SK-N-SH (cell line): ENCODE results near the gene WFDC9. TPM values are rescaled to one million over a fixed set of nuclear protein-coding genes. Genes with fewer than 3 reads are reported as not detected.
"Not testable (repeated sequence)": the region's sequence is repeated elsewhere in the genome, so short reads cannot be mapped to it uniquely, and the experiment has no call there.

Experiments used
- CTCF ChIA-PET: fragments of 300-600, 350-600 bp; formaldehyde crosslinking; extraction: SDS; loops from one replicate; lab custom pipeline; 2021; lab: Yijun Ruan, JAX
- POLR2A ChIA-PET: fragments of 350-600 bp; sonication (Branson Sonifier 250); formaldehyde crosslinking; extraction: SDS; loops from one replicate; lab custom pipeline; 2020; ENCODE audit warnings: antibody characterized with exemption, inconsistent platforms; lab: Yijun Ruan, JAX
- DNase-seq: peaks from one replicate; pipeline ENCODE4 v3.0.0; 2012
- H2AFZ ChIP-seq: fragments of 200-600 bp; sonication (generic); 2 replicates; pipeline ENCODE4 v1.8.1; 2016; ENCODE audit warnings: antibody characterized with exemption, mild to moderate bottlenecking, low read depth
- H3F3A ChIP-seq: fragments of 200-600 bp; sonication (generic); replicated peaks from 2 replicates; pipeline ENCODE3; 2016; ENCODE audit warnings: antibody characterized with exemption, mild to moderate bottlenecking; ENCODE audit not compliant: insufficient read depth
- H3K27ac ChIP-seq, 2 experiments: fragments of 200-500 bp in 1 of 2; fragments of 200-600 bp in 1 of 2; sonication (Bioruptor generic) in 1 of 2; sonication (generic), shearing (Covaris generic) in 1 of 2; 2 replicates each; pipeline versions ENCODE4 v1.5.1 to v1.6.1; 2014 to 2016; ENCODE audit warnings: low read depth in 2 of 2, inconsistent platforms in 1 of 2, low read length in 1 of 2, mild to moderate bottlenecking in 1 of 2, mixed read lengths in 1 of 2
- H3K27me3 ChIP-seq: fragments of 200-600 bp; sonication (generic), shearing (Covaris generic); 2 replicates; pipeline ENCODE4 v1.6.1; 2016; ENCODE audit warnings: mixed run types; ENCODE audit not compliant: insufficient read depth
- H3K36me3 ChIP-seq, 2 experiments: fragments of 200-500 bp in 1 of 2; fragments of 200-600 bp in 1 of 2; sonication (Bioruptor generic) in 1 of 2; sonication (generic) in 1 of 2; replicated peaks in 1 of 2; 2 replicates each; pipeline versions ENCODE3 to v1.5.1; 2014 to 2016; ENCODE audit warnings: low read length in 1 of 2, mild to moderate bottlenecking in 1 of 2; ENCODE audit not compliant: insufficient read depth in 2 of 2, control insufficient read depth in 1 of 2
- H3K4me1 ChIP-seq, 2 experiments: fragments of 200-500 bp in 1 of 2; fragments of 200-600 bp in 1 of 2; sonication (Bioruptor generic) in 1 of 2; sonication (generic), shearing (Covaris generic) in 1 of 2; 2 replicates each; pipeline versions ENCODE4 v1.5.1 to v1.6.1; 2014 to 2016; ENCODE audit warnings: low read depth in 1 of 2, low read length in 1 of 2, mixed run types in 1 of 2; ENCODE audit not compliant: insufficient read depth in 2 of 2, control insufficient read depth in 1 of 2
- H3K4me2 ChIP-seq: fragments of 200-600 bp; sonication (generic), shearing (Covaris generic); 2 replicates; pipeline ENCODE4 v1.6.1; 2017; ENCODE audit warnings: mixed run types
- H3K4me3 ChIP-seq, 2 experiments: fragments of 200-500 bp in 1 of 2; fragments of 200-600 bp in 1 of 2; sonication (Bioruptor generic) in 1 of 2; sonication (generic), shearing (Covaris generic) in 1 of 2; 2 replicates each; pipeline versions ENCODE4 v1.5.1 to v1.8.1; 2014 to 2016; ENCODE audit warnings: low read depth in 2 of 2, inconsistent platforms in 1 of 2, low read length in 1 of 2, mild to moderate bottlenecking in 1 of 2, mixed read lengths in 1 of 2, moderate library complexity in 1 of 2
- H3K79me2 ChIP-seq: fragments of 200-600 bp; sonication (generic); 2 replicates; pipeline ENCODE4 v1.8.1; 2017; ENCODE audit warnings: mild to moderate bottlenecking; ENCODE audit not compliant: insufficient read depth
- H3K9ac ChIP-seq: fragments of 200-600 bp; sonication (generic); 2 replicates; pipeline ENCODE4 v1.6.1; 2017; ENCODE audit warnings: mixed run types
- H3K9me2 ChIP-seq: fragments of 200-600 bp; sonication (generic); 2 replicates; pipeline ENCODE4 v1.6.1; 2017; ENCODE audit warnings: mixed run types
- H3K9me3 ChIP-seq: fragments of 200-600 bp; sonication (generic); 2 replicates; pipeline ENCODE4 v1.6.1; 2017; ENCODE audit warnings: mixed run types, mild to moderate bottlenecking, moderate library complexity
- H4K20me1 ChIP-seq: fragments of 200-600 bp; sonication (generic); 2 replicates; pipeline ENCODE4 v1.6.1; 2017; ENCODE audit warnings: mild to moderate bottlenecking, mixed run types; ENCODE audit not compliant: insufficient read depth
- EP300 ChIP-seq, 2 experiments: IDR thresholded peaks; 2 replicates each; pipeline versions ENCODE4 v1.4.0 to v1.6.1; 2012; ENCODE audit warnings: borderline replicate concordance in 1 of 2, low read depth in 1 of 2, low read length in 1 of 2
- EZH2phosphoT487 ChIP-seq: fragments of 200-600 bp; sonication (generic); IDR thresholded peaks from 2 replicates; pipeline ENCODE4 v1.6.1; 2017; ENCODE audit warnings: low read depth, mixed run types, mild to moderate bottlenecking, antibody characterized with exemption, moderate library complexity, borderline replicate concordance
- FOXJ3 ChIP-seq: sonication (generic); formaldehyde crosslinking; IDR thresholded peaks from 2 replicates; pipeline ENCODE4 v1.5.1; 2020; ENCODE audit warnings: mild to moderate bottlenecking, missing genetic modification reagents
- FOXM1 ChIP-seq: IDR thresholded peaks from 2 replicates; pipeline ENCODE4 v1.4.0; 2012; ENCODE audit warnings: low read depth, mild to moderate bottlenecking
- GATA2 ChIP-seq: sonication (generic); formaldehyde crosslinking; IDR thresholded peaks from 2 replicates; pipeline ENCODE4 v1.5.0; 2020; ENCODE audit warnings: mild to moderate bottlenecking, missing genetic modification reagents
- MAX ChIP-seq: IDR thresholded peaks from 2 replicates; pipeline ENCODE4 v1.4.0; 2012; ENCODE audit warnings: low read depth
- NFIC ChIP-seq: IDR thresholded peaks from 2 replicates; pipeline ENCODE4 v1.4.0; 2012; ENCODE audit warnings: borderline replicate concordance
- RFX5 ChIP-seq: IDR thresholded peaks from 2 replicates; pipeline ENCODE4 v1.6.1; 2012; ENCODE audit warnings: mild to moderate bottlenecking, improper control_type of control experiment, low read length
- TCF12 ChIP-seq: IDR thresholded peaks from 2 replicates; pipeline ENCODE4 v1.4.0; 2012
- WGBS: methylation state at CpG from one replicate; pipeline ENCODE4 v1.1.6; 2017; ENCODE audit warnings: low lambda C conversion rate; 5-methylcytosine and 5-hydroxymethylcytosine counted together
- polyA plus RNA-seq, 3 experiments: library from polyadenylated mRNA; depleted of rRNA; stranded (reverse); fragments of >200 nt; gene quantifications; 2 replicates each; pipeline ENCODE4 v1.2.3, GENCODE V29; 2012
- TF ChIP-seq, protein P1 (sequence below): IDR thresholded peaks from 2 replicates; pipeline ENCODE4 v1.6.1; 2012; ENCODE audit warnings: mild to moderate bottlenecking, low read depth, low read length, moderate library complexity
- TF ChIP-seq, protein P2 (sequence below): fragments of 200-600 bp; sonication (generic); IDR thresholded peaks from 2 replicates; pipeline ENCODE4 v1.6.1; 2017; ENCODE audit warnings: antibody characterized with exemption, mild to moderate bottlenecking, moderate library complexity
- TF ChIP-seq, protein P3 (sequence below): IDR thresholded peaks from 2 replicates; pipeline ENCODE4; 2012

WFDC9 gene
- polyA plus RNA-seq, 1 of the 3 experiments (the other 2 are of a cell fraction) = not detected

GRCh38 chr20:45651726-45652125 is 20.6 kb upstream of the WFDC9 start:
- H3K4me2 ChIP-seq, H4K20me1 ChIP-seq, H3K36me3 ChIP-seq, H3K9ac ChIP-seq, H3K9me2 ChIP-seq, H3K4me3 ChIP-seq, H3K4me1 ChIP-seq, POLR2A ChIA-PET, H3K9me3 ChIP-seq, CTCF ChIA-PET, H3F3A ChIP-seq, H3K27ac ChIP-seq, H3K79me2 ChIP-seq, H3K27me3 ChIP-seq, DNase-seq, H2AFZ ChIP-seq: not testable (repeated sequence)
- WGBS = 4% methylated on average over 6 of the region's 7 CpGs

GRCh38 chr20:45649312-45649863 is 18.3 kb upstream of the WFDC9 start:
- no peaks in the 10 kb centered on the region for H4K20me1 ChIP-seq
- H3K9me2 ChIP-seq = no peaks in the 10 kb centered on the region
- no peak overlapping the region for H3K27ac ChIP-seq
- H3K27me3 ChIP-seq = no peaks in the 10 kb centered on the region
- H3K79me2 ChIP-seq = no peaks in the 10 kb centered on the region
- H3F3A ChIP-seq = no peaks in the 10 kb centered on the region
- DNase-seq = no peak
- WGBS = 36% methylated on average over 6 of the region's 6 CpGs
- TF ChIP-seq NFIC = no peak
- no peak for TF ChIP-seq GATA2 (CRISPR knock-in tag)
- no peak for TF ChIP-seq MAX
- TF ChIP-seq, protein P1, sequence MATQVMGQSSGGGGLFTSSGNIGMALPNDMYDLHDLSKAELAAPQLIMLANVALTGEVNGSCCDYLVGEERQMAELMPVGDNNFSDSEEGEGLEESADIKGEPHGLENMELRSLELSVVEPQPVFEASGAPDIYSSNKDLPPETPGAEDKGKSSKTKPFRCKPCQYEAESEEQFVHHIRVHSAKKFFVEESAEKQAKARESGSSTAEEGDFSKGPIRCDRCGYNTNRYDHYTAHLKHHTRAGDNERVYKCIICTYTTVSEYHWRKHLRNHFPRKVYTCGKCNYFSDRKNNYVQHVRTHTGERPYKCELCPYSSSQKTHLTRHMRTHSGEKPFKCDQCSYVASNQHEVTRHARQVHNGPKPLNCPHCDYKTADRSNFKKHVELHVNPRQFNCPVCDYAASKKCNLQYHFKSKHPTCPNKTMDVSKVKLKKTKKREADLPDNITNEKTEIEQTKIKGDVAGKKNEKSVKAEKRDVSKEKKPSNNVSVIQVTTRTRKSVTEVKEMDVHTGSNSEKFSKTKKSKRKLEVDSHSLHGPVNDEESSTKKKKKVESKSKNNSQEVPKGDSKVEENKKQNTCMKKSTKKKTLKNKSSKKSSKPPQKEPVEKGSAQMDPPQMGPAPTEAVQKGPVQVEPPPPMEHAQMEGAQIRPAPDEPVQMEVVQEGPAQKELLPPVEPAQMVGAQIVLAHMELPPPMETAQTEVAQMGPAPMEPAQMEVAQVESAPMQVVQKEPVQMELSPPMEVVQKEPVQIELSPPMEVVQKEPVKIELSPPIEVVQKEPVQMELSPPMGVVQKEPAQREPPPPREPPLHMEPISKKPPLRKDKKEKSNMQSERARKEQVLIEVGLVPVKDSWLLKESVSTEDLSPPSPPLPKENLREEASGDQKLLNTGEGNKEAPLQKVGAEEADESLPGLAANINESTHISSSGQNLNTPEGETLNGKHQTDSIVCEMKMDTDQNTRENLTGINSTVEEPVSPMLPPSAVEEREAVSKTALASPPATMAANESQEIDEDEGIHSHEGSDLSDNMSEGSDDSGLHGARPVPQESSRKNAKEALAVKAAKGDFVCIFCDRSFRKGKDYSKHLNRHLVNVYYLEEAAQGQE = no peak
- TF ChIP-seq, protein P2, sequence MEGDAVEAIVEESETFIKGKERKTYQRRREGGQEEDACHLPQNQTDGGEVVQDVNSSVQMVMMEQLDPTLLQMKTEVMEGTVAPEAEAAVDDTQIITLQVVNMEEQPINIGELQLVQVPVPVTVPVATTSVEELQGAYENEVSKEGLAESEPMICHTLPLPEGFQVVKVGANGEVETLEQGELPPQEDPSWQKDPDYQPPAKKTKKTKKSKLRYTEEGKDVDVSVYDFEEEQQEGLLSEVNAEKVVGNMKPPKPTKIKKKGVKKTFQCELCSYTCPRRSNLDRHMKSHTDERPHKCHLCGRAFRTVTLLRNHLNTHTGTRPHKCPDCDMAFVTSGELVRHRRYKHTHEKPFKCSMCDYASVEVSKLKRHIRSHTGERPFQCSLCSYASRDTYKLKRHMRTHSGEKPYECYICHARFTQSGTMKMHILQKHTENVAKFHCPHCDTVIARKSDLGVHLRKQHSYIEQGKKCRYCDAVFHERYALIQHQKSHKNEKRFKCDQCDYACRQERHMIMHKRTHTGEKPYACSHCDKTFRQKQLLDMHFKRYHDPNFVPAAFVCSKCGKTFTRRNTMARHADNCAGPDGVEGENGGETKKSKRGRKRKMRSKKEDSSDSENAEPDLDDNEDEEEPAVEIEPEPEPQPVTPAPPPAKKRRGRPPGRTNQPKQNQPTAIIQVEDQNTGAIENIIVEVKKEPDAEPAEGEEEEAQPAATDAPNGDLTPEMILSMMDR = no peak
- no peak for TF ChIP-seq RFX5
- no peak for TF ChIP-seq TCF12
- TF ChIP-seq EP300 (IDR thresholded peaks at IDR 0.05; ENCODE audit: borderline replicate concordance in 1 of 2, low read depth in 1 of 2, low read length in 1 of 2) = no peak
- TF ChIP-seq FOXJ3 (CRISPR knock-in tag) = no peak
- no peak for TF ChIP-seq EZH2phosphoT487
- TF ChIP-seq, protein P3, sequence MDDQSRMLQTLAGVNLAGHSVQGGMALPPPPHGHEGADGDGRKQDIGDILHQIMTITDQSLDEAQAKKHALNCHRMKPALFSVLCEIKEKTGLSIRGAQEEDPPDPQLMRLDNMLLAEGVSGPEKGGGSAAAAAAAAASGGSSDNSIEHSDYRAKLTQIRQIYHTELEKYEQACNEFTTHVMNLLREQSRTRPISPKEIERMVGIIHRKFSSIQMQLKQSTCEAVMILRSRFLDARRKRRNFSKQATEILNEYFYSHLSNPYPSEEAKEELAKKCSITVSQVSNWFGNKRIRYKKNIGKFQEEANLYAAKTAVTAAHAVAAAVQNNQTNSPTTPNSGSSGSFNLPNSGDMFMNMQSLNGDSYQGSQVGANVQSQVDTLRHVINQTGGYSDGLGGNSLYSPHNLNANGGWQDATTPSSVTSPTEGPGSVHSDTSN = no peak
- TF ChIP-seq FOXM1 = no peak
- H3K36me3 ChIP-seq = no peaks in the 10 kb centered on the region
- H2AFZ ChIP-seq = no peak overlapping the region
- no peak overlapping the region for H3K9ac ChIP-seq
- POLR2A ChIA-PET = no interaction called here
- H3K4me2 ChIP-seq = no peak overlapping the region
- H3K9me3 ChIP-seq = no peaks in the 10 kb centered on the region
- CTCF ChIA-PET = interaction anchor here (1.0 kb wide), 1 partner anchor 20 kb away, joined by 4 read pairs; the partner anchor contains the start of gene WFDC10A
- H3K4me3 ChIP-seq = no peak overlapping the region
- H3K4me1 ChIP-seq = no peaks in the 10 kb centered on the region
